Stimulated activated naive CD8-positive, alpha-beta T cell treated with anti-CD3 and anti-CD28 coated beads, Interleukin-15, amount 100 ng/mL, for 72 hours (primary cell): ENCODE data around the gene CDC37L1.

Experiments used
- ATAC-seq: fragments of 150-1000 bp; cut with Tn5 transposase; 2 replicates; pipeline ENCODE4 v1.10.0; 2021; ENCODE audit warnings: mild to moderate bottlenecking, moderate library complexity
- DNase-seq, 2 donors: peaks; one replicate each; pipeline ENCODE4 v3.0.0; 2021 to 2022
- H3K27ac Mint-ChIP-seq, 2 donors: one replicate each; pipeline ENCODE4 v1.8.0; 2022; ENCODE audit warnings: mild to moderate bottlenecking in 2 of 2, mixed read lengths in 2 of 2, moderate library complexity in 2 of 2
- H3K27me3 Mint-ChIP-seq: one replicate; pipeline ENCODE4 v1.8.0; 2022; ENCODE audit warnings: mixed read lengths
- H3K4me1 Mint-ChIP-seq: one replicate; pipeline ENCODE4 v1.8.0; 2022; ENCODE audit warnings: mild to moderate bottlenecking, mixed read lengths
- H3K4me3 Mint-ChIP-seq, 2 donors: one replicate each; pipeline ENCODE4 v1.8.0; 2022; ENCODE audit warnings: mild to moderate bottlenecking in 2 of 2, mixed read lengths in 2 of 2, moderate library complexity in 1 of 2
- H3K9me3 Mint-ChIP-seq, 2 donors: one replicate each; pipeline ENCODE4 v1.8.0; 2022; ENCODE audit warnings: mixed read lengths in 2 of 2

Gene CDC37L1

GRCh38 chr9:4718911-4719310, 39.5 kb downstream of the CDC37L1 start:
- no peak for DNase-seq
- H3K9me3 Mint-ChIP-seq = peaks cover 0 to 3% of the 10 kb centered on the region in 2 donors
- H3K4me3 Mint-ChIP-seq = no peak overlapping the region
- no peaks in the 10 kb centered on the region for H3K27me3 Mint-ChIP-seq
- ATAC-seq = no peak
- peak overlapping the region in 1 of 2 donors; percentile 68 for H3K27ac Mint-ChIP-seq
- H3K4me1 Mint-ChIP-seq = no peaks in the 10 kb centered on the region

DNA sequence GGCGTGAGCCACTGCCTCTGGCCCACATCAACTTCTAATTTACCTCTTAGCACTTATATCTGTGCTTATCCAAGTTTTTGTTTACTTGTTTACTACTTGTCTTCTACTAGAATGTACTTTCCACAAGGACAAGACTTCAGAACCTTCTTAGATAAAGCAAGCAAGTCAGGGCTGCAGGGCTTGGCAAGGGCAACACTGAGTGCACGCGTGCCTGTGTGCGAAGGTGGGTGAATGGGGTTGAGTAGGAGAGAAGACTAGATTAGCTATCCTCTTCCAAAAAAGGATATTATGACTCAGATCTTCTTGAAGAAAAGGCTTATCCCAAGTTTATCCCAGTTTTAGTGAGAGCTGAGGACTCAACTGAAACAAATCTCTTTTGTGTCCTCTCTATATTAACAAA, 42.4 kb downstream of the CDC37L1 start:
- Mint-ChIP-seq H3K27me3 (no peaks in the 10 kb centered on the region), H3K4me1 (peaks cover 18% of the 10 kb centered on the region), H3K9me3 (no peaks in the 10 kb centered on the region), H3K27ac (no peak overlapping the region), H3K4me3 (no peak overlapping the region)
- ATAC-seq = no peak
- DNase-seq = no peak

- Mint-ChIP-seq H3K4me1 (peaks cover 35% of the 10 kb centered on the region), H3K4me3 (no peak overlapping the region), H3K9me3 (no peaks in the 10 kb centered on the region), H3K27me3 (no peaks in the 10 kb centered on the region), H3K27ac (no peak overlapping the region)
- DNase-seq = no peak
- ATAC-seq = peak; percentile 88
Measured at GRCh38 chr9:4725706-4726442, 46.5 kb downstream of the CDC37L1 start.

GRCh38 chr9:4727593-4727992, 48.2 kb downstream of the CDC37L1 start:
- Mint-ChIP-seq H3K4me3 (no peak overlapping the region), H3K4me1 (peaks cover 42% of the 10 kb centered on the region), H3K27ac (no peak overlapping the region), H3K9me3 (no peaks in the 10 kb centered on the region), H3K27me3 (no peaks in the 10 kb centered on the region)
- DNase-seq (no peak), ATAC-seq (no peak)

- ATAC-seq = no peak
- no peak overlapping the region for H3K4me3 Mint-ChIP-seq
- H3K4me1 Mint-ChIP-seq = peaks cover 42% of the 10 kb centered on the region
- H3K27me3 Mint-ChIP-seq = no peaks in the 10 kb centered on the region
- H3K9me3 Mint-ChIP-seq = no peaks in the 10 kb centered on the region
- DNase-seq = no peak
- no peak overlapping the region for H3K27ac Mint-ChIP-seq
Measured at GRCh38 chr9:4732890-4733289, 53.5 kb downstream of the CDC37L1 start.

GRCh38 chr9:4734150-4734549, 54.8 kb downstream of the CDC37L1 start:
- no peaks in the 10 kb centered on the region for H3K27me3 Mint-ChIP-seq
- H3K9me3 Mint-ChIP-seq = no peaks in the 10 kb centered on the region
- peaks cover 47% of the 10 kb centered on the region for H3K4me1 Mint-ChIP-seq
- DNase-seq (no peak), ATAC-seq (peak; percentile 39)
- H3K4me3 Mint-ChIP-seq = no peak overlapping the region
- no peak overlapping the region for H3K27ac Mint-ChIP-seq

- no peak for DNase-seq
- Mint-ChIP-seq H3K27me3 (no peaks in the 10 kb centered on the region), H3K27ac (no peak overlapping the region), H3K4me1 (peaks cover 34% of the 10 kb centered on the region), H3K4me3 (peak overlapping the region; percentile 76 to 92), H3K9me3 (no peaks in the 10 kb centered on the region)
- no peak for ATAC-seq
Measured at GRCh38 chr9:4738866-4739586, 59.7 kb downstream of the CDC37L1 start.

DNA sequence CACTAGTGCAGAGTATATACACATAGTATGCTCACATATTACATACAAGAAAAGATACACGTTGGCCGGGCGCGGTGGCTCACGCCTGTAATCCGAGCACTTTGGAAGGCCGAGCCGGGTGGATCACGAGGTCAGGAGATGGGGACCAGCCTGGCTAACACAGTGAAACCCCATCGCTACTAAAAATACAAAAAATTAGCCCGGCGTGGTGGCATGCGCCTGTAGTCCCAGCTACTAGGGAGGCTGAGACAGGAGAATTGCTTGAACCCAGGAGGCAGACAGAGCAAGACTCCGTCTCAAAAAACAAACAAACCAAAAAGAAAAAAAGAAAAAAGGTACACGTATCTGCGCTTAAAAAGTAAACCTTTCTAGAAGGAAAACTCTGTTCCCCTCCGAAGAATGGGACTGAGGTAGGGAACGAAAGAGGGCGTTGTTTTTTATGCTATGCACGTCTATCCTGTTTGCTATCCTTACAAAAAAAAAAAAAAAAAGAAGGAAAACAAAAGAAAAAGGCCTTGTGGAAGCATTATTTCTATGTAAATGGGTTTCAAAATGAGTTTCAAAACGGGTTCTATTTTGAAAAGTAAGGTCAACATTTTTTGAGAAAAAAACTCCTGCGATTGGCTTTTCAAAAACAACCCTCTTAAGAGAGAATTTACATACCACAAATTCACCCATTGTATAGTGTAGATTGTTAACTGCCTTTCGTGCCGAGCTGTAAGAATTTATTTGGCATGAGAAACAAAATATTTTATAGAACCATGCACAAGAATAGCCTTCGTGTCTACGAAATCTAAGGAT, 60.4 kb downstream of the CDC37L1 start:
- Mint-ChIP-seq H3K9me3 (peaks cover 4 to 5% of the 10 kb centered on the region in 2 donors), H3K27ac (peak overlapping the region; percentile 95 to 96), H3K27me3 (no peaks in the 10 kb centered on the region), H3K4me3 (peak overlapping the region; percentile 76 to 92), H3K4me1 (peaks cover 31% of the 10 kb centered on the region)
- DNase-seq (no peak), ATAC-seq (no peak)

GRCh38 chr9:4740388-4740637, 60.9 kb downstream of the CDC37L1 start:
- H3K27me3 Mint-ChIP-seq = no peaks in the 10 kb centered on the region
- H3K4me3 Mint-ChIP-seq = peak overlapping the region; percentile 76 to 92
- ATAC-seq = no peak
- peaks cover 31% of the 10 kb centered on the region for H3K4me1 Mint-ChIP-seq
- H3K27ac Mint-ChIP-seq = peak overlapping the region; percentile 95 to 96
- no peak for DNase-seq
- H3K9me3 Mint-ChIP-seq = peaks cover 5 to 7% of the 10 kb centered on the region in 2 donors

GRCh38 chr9:4740638-4741364, 61.4 kb downstream of the CDC37L1 start, which contains the start of gene AK3:
TSS of gene AK3 (minus strand) at chr9:4741202. CDS start at chr9:4741087, 115 bp downstream.
- ATAC-seq (peak; percentile 96), DNase-seq (peak; percentile 90 to 91)
- peaks cover 33% of the 10 kb centered on the region for H3K4me1 Mint-ChIP-seq
- H3K9me3 Mint-ChIP-seq = peaks cover 5 to 7% of the 10 kb centered on the region in 2 donors
- H3K27me3 Mint-ChIP-seq = no peaks in the 10 kb centered on the region
- peak within 1 kb of the TSS; percentile 95 to 96 for H3K27ac Mint-ChIP-seq
- H3K4me3 Mint-ChIP-seq = peak within 1 kb of the TSS; percentile 76 to 92

DNA sequence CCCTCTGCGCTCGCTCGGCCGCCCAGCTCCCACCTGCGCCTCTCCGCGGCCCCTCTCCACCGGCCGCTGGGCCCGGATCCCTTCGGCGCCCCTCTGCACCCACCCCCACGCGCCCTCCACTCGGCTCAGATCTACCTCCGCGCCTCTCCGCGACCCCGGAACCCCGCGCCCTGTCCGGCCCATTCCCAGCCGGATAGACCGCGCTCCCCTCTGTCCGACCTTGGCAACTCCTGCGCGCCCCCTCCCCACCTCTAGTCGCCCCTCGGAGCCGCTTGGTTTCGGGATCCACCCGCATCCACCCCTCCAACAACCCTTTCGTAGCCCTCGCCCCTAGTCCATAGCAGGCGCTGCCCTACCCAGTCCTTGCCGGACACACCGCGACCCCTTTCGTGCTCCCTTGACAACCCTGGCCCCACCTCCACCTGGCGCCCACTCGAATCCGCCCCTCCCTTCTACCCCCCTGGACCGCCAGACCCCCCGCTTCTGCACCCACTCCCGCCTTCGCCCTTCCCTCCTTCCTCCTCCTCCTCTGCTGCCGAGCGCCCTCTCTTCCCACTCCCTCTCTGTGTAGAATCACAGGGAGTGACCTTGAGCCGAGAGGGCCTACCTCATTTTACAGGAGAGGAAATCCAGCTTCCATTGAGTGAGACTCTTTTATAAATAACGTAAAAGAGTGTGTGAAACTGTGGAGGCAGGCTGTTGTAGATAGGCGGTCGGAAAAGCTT, 62.2 kb downstream of the CDC37L1 start:
- Mint-ChIP-seq H3K27me3 (no peaks in the 10 kb centered on the region), H3K4me3 (peak overlapping the region; percentile 76 to 92), H3K9me3 (peaks cover 5 to 7% of the 10 kb centered on the region in 2 donors), H3K27ac (peak overlapping the region; percentile 68 to 94), H3K4me1 (peaks cover 38% of the 10 kb centered on the region)
- ATAC-seq (peak; percentile 20), DNase-seq (peak in 1 of 2 donors; percentile 21)

DNA sequence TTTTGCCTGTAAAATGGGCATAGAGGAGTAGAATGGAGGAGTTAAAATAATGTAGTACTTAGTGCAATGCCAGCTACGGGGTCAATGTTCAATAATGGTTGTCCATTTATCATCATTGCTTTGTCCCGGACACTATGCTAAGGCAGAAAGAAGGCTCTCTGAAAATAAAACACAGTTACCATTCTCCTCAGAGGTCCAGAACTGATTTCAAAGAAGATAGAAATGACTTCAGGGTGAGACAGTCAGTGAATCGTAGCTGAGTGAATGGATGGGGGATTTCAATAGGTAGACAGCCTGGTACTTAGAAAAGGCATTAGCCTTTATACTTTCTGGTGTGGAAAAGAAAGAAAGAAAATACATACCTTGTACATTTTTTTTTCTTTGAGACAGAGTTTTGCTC, 62.9 kb downstream of the CDC37L1 start:
- peak overlapping the region; percentile 76 to 92 for H3K4me3 Mint-ChIP-seq
- H3K27me3 Mint-ChIP-seq = no peaks in the 10 kb centered on the region
- H3K27ac Mint-ChIP-seq = no peak overlapping the region
- peaks cover 5 to 7% of the 10 kb centered on the region in 2 donors for H3K9me3 Mint-ChIP-seq
- ATAC-seq (no peak), DNase-seq (no peak)
- H3K4me1 Mint-ChIP-seq = peaks cover 42% of the 10 kb centered on the region

DNA sequence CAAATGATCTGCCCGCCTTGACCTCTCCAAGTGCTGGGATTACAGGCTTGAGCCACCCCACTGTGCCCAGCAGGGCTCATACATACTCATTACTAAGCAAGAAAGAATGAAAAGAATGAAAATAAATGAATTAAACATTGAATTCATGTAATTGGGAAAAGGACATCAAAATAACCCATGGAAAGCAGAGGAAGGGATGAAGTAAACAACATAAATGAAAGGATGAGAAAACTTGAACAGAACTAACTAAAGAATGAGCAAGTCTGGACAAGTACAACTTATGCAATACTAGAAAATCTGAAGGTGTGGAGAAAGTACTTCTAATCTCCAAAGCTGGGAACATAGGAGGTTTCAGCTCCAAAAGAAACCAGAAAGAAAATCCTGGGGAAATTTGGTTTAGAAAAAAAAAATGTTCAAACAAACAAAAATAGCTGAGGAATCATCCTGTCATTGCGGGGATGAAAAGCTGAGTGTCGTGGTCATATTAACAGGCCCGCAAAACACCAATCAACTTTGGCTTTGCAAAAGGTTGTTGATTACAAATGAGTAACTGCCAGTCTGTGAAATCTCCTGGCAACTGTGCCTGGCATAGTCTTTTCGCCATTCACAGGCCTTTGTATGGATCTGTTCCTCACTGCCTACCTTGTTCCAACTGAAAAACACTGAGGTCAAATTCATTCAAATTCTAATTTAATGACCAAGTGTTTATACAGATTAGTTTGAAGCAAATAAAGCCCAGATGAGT, 63.9 kb downstream of the CDC37L1 start:
- Mint-ChIP-seq H3K27me3 (no peaks in the 10 kb centered on the region), H3K4me1 (peaks cover 42% of the 10 kb centered on the region), H3K27ac (no peak overlapping the region), H3K9me3 (peaks cover 5 to 7% of the 10 kb centered on the region in 2 donors), H3K4me3 (peak overlapping the region in 1 of 2 donors; percentile 7)
- DNase-seq (no peak), ATAC-seq (no peak)
